Activated naive CD8-positive, alpha-beta T cell treated with anti-CD3 and anti-CD28 coated beads, Interleukin-2, amount 50 U/mL, for 16 hours (primary cell): ENCODE results near the gene SLC6A13.
"Not testable (repeated sequence)": the region's sequence is repeated elsewhere in the genome, so short reads cannot be mapped to it uniquely, and the experiment has no call there.

Source experiments
- DNase-seq: peaks from one replicate; pipeline ENCODE4 v3.0.0-alpha.2; 2020; ENCODE audit warnings: low read depth, low spot score

SLC6A13 gene

GRCh38 chr12:264269-264668 lies 1.6 kb upstream of the SLC6A13 start:
- no peak for DNase-seq

GRCh38 chr12:263574-263973 lies 938 bp upstream of the SLC6A13 start:
- no peak for DNase-seq

- no peak for DNase-seq
These were observed 523 bp downstream of the SLC6A13 start for GRCh38 chr12:262113-262512.

- DNase-seq = no peak
These were observed 4.9 kb downstream of the SLC6A13 start for GRCh38 chr12:257521-258321.

- no peak for DNase-seq
These were observed 5.7 kb downstream of the SLC6A13 start for GRCh38 chr12:256958-257357.

GRCh38 chr12:256225-256624 lies 6.4 kb downstream of the SLC6A13 start:
- DNase-seq = no peak

GRCh38 chr12:254912-255311 lies 7.7 kb downstream of the SLC6A13 start:
- DNase-seq = no peak

- no peak for DNase-seq
These were observed 8.6 kb downstream of the SLC6A13 start for GRCh38 chr12:254039-254438.

GRCh38 chr12:253116-253831 lies 9.4 kb downstream of the SLC6A13 start:
- no peak for DNase-seq

GRCh38 chr12:252636-253035 lies 10.0 kb downstream of the SLC6A13 start:
- no peak for DNase-seq

- no peak for DNase-seq
These were observed 15.4 kb downstream of the SLC6A13 start for GRCh38 chr12:247271-247670.

- DNase-seq = no peak
These were observed 19.3 kb downstream of the SLC6A13 start for GRCh38 chr12:243381-243780.

- DNase-seq = no peak
These were observed 20.1 kb downstream of the SLC6A13 start for GRCh38 chr12:242496-242895.

GRCh38 chr12:241266-241665 lies 21.4 kb downstream of the SLC6A13 start:
- DNase-seq = no peak

GRCh38 chr12:240566-240965 lies 22.1 kb downstream of the SLC6A13 start:
- DNase-seq = no peak

- no peak for DNase-seq
These were observed 23.8 kb downstream of the SLC6A13 start for GRCh38 chr12:238736-239398.

GRCh38 chr12:238116-238515 lies 24.5 kb downstream of the SLC6A13 start:
- DNase-seq = no peak

GRCh38 chr12:237026-237815 lies 25.4 kb downstream of the SLC6A13 start:
- DNase-seq = no peak

GRCh38 chr12:236445-236844 lies 26.2 kb downstream of the SLC6A13 start:
- no peak for DNase-seq

GRCh38 chr12:235967-236366 lies 26.7 kb downstream of the SLC6A13 start:
- DNase-seq = not testable (repeated sequence)

- no peak for DNase-seq
These were observed 27.7 kb downstream of the SLC6A13 start for GRCh38 chr12:234891-235415.

- DNase-seq = no peak
These were observed 28.6 kb downstream of the SLC6A13 start for GRCh38 chr12:234019-234418.
